Activated naive CD4-positive, alpha-beta T cell treated with anti-CD3 and anti-CD28 coated beads, Interleukin-2, amount 50 U/mL, for 24 hours (primary cell): ENCODE results near the gene RFC3.
"Not testable (repeated sequence)": the region's sequence is repeated elsewhere in the genome, so short reads cannot be mapped to it uniquely, and the experiment has no call there.

Experiments used
- H3K27ac Mint-ChIP-seq: one replicate; pipeline ENCODE4 v1.8.0; 2021; ENCODE audit warnings: mild to moderate bottlenecking, mixed read lengths
- H3K27me3 Mint-ChIP-seq: one replicate; pipeline ENCODE4 v1.8.0; 2021; ENCODE audit warnings: mixed read lengths
- H3K36me3 Mint-ChIP-seq: one replicate; pipeline ENCODE4 v1.8.0; 2021; ENCODE audit warnings: mixed read lengths
- H3K4me1 Mint-ChIP-seq: one replicate; pipeline ENCODE4 v1.8.0; 2021; ENCODE audit warnings: mixed read lengths
- H3K4me3 Mint-ChIP-seq: one replicate; pipeline ENCODE4 v1.8.0; 2021; ENCODE audit warnings: mild to moderate bottlenecking, mixed read lengths
- H3K9me3 Mint-ChIP-seq: one replicate; pipeline ENCODE4 v1.8.0; 2021; ENCODE audit warnings: mixed read lengths

The RFC3 gene

GRCh38 chr13:33817901-33818706 lies at the start of gene RFC3:
RFC3 (plus strand) TSS chr13:33818149; CDS start chr13:33818179, 30 bp downstream.
- H3K36me3 Mint-ChIP-seq: peaks cover 13% of the 10 kb centered on the region
- H3K27ac Mint-ChIP-seq: peak within 1 kb of the TSS; percentile 95
- H3K27me3 Mint-ChIP-seq: no peaks in the 10 kb centered on the region

GRCh38 chr13:33771296-33771695 lies 46.7 kb upstream of the RFC3 start:
- no peaks in the 10 kb centered on the region for H3K9me3 Mint-ChIP-seq
- no peak overlapping the region for H3K27ac Mint-ChIP-seq
- no peaks in the 10 kb centered on the region for H3K36me3 Mint-ChIP-seq
- no peak overlapping the region for H3K4me3 Mint-ChIP-seq
- H3K4me1 Mint-ChIP-seq: peaks cover 5% of the 10 kb centered on the region
- H3K27me3 Mint-ChIP-seq: peaks cover 2% of the 10 kb centered on the region

More at GRCh38 chr13:33817901-33818706, at the start of gene RFC3:
- Mint-ChIP-seq H3K4me3 (peak within 1 kb of the TSS; percentile 98), H3K4me1 (peaks cover 21% of the 10 kb centered on the region), H3K9me3 (no peaks in the 10 kb centered on the region)

- H3K27ac Mint-ChIP-seq: no peak overlapping the region
- H3K36me3 Mint-ChIP-seq: no peaks in the 10 kb centered on the region
- H3K27me3 Mint-ChIP-seq: no peaks in the 10 kb centered on the region
- peaks cover 8% of the 10 kb centered on the region for H3K4me1 Mint-ChIP-seq
- no peak overlapping the region for H3K4me3 Mint-ChIP-seq
- no peaks in the 10 kb centered on the region for H3K9me3 Mint-ChIP-seq
Measured at GRCh38 chr13:33773790-33774462, 44.0 kb upstream of the RFC3 start.

GRCh38 chr13:33775339-33776108 lies 42.4 kb upstream of the RFC3 start:
- no peaks in the 10 kb centered on the region for H3K27me3 Mint-ChIP-seq
- peaks cover 8% of the 10 kb centered on the region for H3K4me1 Mint-ChIP-seq
- no peak overlapping the region for H3K4me3 Mint-ChIP-seq

GRCh38 chr13:33776239-33776881 lies 41.6 kb upstream of the RFC3 start:
- Mint-ChIP-seq H3K27me3 (no peaks in the 10 kb centered on the region), H3K27ac (no peak overlapping the region), H3K36me3 (no peaks in the 10 kb centered on the region), H3K9me3 (no peaks in the 10 kb centered on the region), H3K4me1 (peaks cover 8% of the 10 kb centered on the region), H3K4me3 (no peak overlapping the region)

More at GRCh38 chr13:33775339-33776108, 42.4 kb upstream of the RFC3 start:
- no peaks in the 10 kb centered on the region for H3K36me3 Mint-ChIP-seq
- H3K9me3 Mint-ChIP-seq: no peaks in the 10 kb centered on the region
- no peak overlapping the region for H3K27ac Mint-ChIP-seq

GRCh38 chr13:33782631-33783030 lies 35.3 kb upstream of the RFC3 start:
- Mint-ChIP-seq H3K27ac (no peak overlapping the region), H3K36me3 (peaks cover 2% of the 10 kb centered on the region), H3K4me3 (no peak overlapping the region), H3K4me1 (peaks cover 15% of the 10 kb centered on the region), H3K27me3 (no peaks in the 10 kb centered on the region), H3K9me3 (peaks cover 5% of the 10 kb centered on the region)

- not testable (repeated sequence) for H3K4me3 Mint-ChIP-seq, H3K36me3 Mint-ChIP-seq, H3K27me3 Mint-ChIP-seq, H3K9me3 Mint-ChIP-seq, H3K27ac Mint-ChIP-seq
- peaks cover 18% of the 10 kb centered on the region for H3K4me1 Mint-ChIP-seq
Measured at GRCh38 chr13:33783212-33783611, 34.7 kb upstream of the RFC3 start.

GRCh38 chr13:33784738-33785137 lies 33.2 kb upstream of the RFC3 start:
- Mint-ChIP-seq H3K27ac (no peak overlapping the region), H3K9me3 (peaks cover 5% of the 10 kb centered on the region), H3K4me3 (no peak overlapping the region), H3K36me3 (peaks cover 2% of the 10 kb centered on the region), H3K4me1 (peaks cover 18% of the 10 kb centered on the region), H3K27me3 (no peaks in the 10 kb centered on the region)

GRCh38 chr13:33785384-33785783 lies 32.6 kb upstream of the RFC3 start:
- peaks cover 2% of the 10 kb centered on the region for H3K36me3 Mint-ChIP-seq
- no peak overlapping the region for H3K4me3 Mint-ChIP-seq
- H3K27me3 Mint-ChIP-seq: no peaks in the 10 kb centered on the region
- no peak overlapping the region for H3K27ac Mint-ChIP-seq
- H3K4me1 Mint-ChIP-seq: peaks cover 18% of the 10 kb centered on the region
- peaks cover 5% of the 10 kb centered on the region for H3K9me3 Mint-ChIP-seq

GRCh38 chr13:33787051-33787591 lies 30.8 kb upstream of the RFC3 start:
- peaks cover 8% of the 10 kb centered on the region for H3K9me3 Mint-ChIP-seq
- peak overlapping the region; percentile 59 for H3K27ac Mint-ChIP-seq
- H3K27me3 Mint-ChIP-seq: no peaks in the 10 kb centered on the region
- peak overlapping the region; percentile 76 for H3K4me3 Mint-ChIP-seq
- H3K4me1 Mint-ChIP-seq: peaks cover 18% of the 10 kb centered on the region
- H3K36me3 Mint-ChIP-seq: peaks cover 2% of the 10 kb centered on the region

- Mint-ChIP-seq H3K4me3 (no peak overlapping the region), H3K27me3 (no peaks in the 10 kb centered on the region), H3K4me1 (peaks cover 18% of the 10 kb centered on the region), H3K36me3 (peaks cover 3% of the 10 kb centered on the region), H3K9me3 (peaks cover 15% of the 10 kb centered on the region), H3K27ac (no peak overlapping the region)
Measured at GRCh38 chr13:33789066-33789606, 28.8 kb upstream of the RFC3 start.

GRCh38 chr13:33789739-33790138 lies 28.2 kb upstream of the RFC3 start:
- no peak overlapping the region for H3K27ac Mint-ChIP-seq
- H3K4me1 Mint-ChIP-seq: peaks cover 18% of the 10 kb centered on the region
- H3K36me3 Mint-ChIP-seq: peaks cover 2% of the 10 kb centered on the region
- H3K4me3 Mint-ChIP-seq: no peak overlapping the region
- H3K27me3 Mint-ChIP-seq: no peaks in the 10 kb centered on the region
- peaks cover 11% of the 10 kb centered on the region for H3K9me3 Mint-ChIP-seq

- Mint-ChIP-seq H3K27me3 (no peaks in the 10 kb centered on the region), H3K9me3 (peaks cover 10% of the 10 kb centered on the region), H3K27ac (no peak overlapping the region), H3K36me3 (peaks cover 2% of the 10 kb centered on the region), H3K4me3 (no peak overlapping the region), H3K4me1 (no peaks in the 10 kb centered on the region)
Measured at GRCh38 chr13:33793726-33794125, 24.2 kb upstream of the RFC3 start.

GRCh38 chr13:33794576-33794975 lies 23.4 kb upstream of the RFC3 start:
- peaks cover 2% of the 10 kb centered on the region for H3K36me3 Mint-ChIP-seq
- H3K4me3 Mint-ChIP-seq: no peak overlapping the region
- H3K9me3 Mint-ChIP-seq: peaks cover 10% of the 10 kb centered on the region
- no peaks in the 10 kb centered on the region for H3K4me1 Mint-ChIP-seq
- H3K27me3 Mint-ChIP-seq: no peaks in the 10 kb centered on the region
- no peak overlapping the region for H3K27ac Mint-ChIP-seq

- H3K9me3 Mint-ChIP-seq: peaks cover 10% of the 10 kb centered on the region
- H3K27ac Mint-ChIP-seq: no peak overlapping the region
Measured at GRCh38 chr13:33796095-33796494, 21.9 kb upstream of the RFC3 start.

More at GRCh38 chr13:33796095-33796494, 21.9 kb upstream of the RFC3 start:
- peaks cover 9% of the 10 kb centered on the region for H3K4me1 Mint-ChIP-seq
- H3K4me3 Mint-ChIP-seq: no peak overlapping the region
- no peaks in the 10 kb centered on the region for H3K27me3 Mint-ChIP-seq
- H3K36me3 Mint-ChIP-seq: peaks cover 2% of the 10 kb centered on the region
